ENCODE measurements around the gene TAS2R20. TPM values are rescaled to one million over a fixed set of nuclear protein-coding genes. Genes with fewer than 3 reads are reported as not detected.

TAS2R20 gene
- polyA plus RNA-seq, 4 donors: 0.15 to 1.8 TPM; not detected in 2

DNA sequence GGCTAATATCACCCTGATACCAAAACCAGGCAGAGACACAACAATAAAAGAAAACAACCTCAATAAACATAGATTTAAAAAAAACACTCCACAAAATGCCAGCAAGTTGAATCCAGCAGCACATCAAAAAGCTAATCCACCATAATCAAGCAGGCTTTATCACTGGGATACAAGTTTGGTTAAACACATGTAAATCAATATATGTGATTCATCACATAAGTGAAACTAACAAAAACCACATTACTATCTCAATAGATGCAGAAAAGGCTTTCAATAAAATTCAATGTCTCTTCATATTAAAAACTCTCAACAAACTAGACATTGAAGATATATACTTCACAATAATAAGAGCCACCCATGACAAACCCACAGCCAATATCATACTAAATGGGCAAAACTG is 42.0 kb downstream of the TAS2R20 start:
- Histone ChIP-seq H3K4me3 (ENCODE audit: low read depth in 1 of 3, low read length in 3 of 3) (no peak overlapping the region), H3K36me3 (ENCODE audit: control insufficient read depth in 3 of 3, insufficient read depth in 2 of 3, low read depth in 1 of 3, low read length in 3 of 3) (no peaks in the 10 kb centered on the region), H3K4me1 (ENCODE audit: control insufficient read depth in 3 of 3, insufficient read depth in 2 of 3, low read depth in 1 of 3, low read length in 2 of 3) (no peaks in the 10 kb centered on the region), H3K9me3 (ENCODE audit: control insufficient read depth in 2 of 2, insufficient read depth in 1 of 2, low read depth in 1 of 2, low read length in 1 of 2) (no peaks in the 10 kb centered on the region), H3K27ac (ENCODE audit: low read depth in 1 of 3, low read length in 2 of 3) (no peak overlapping the region), H3K27me3 (ENCODE audit: control insufficient read depth in 3 of 3, insufficient read depth in 3 of 3, low read length in 3 of 3) (no peaks in the 10 kb centered on the region)
- DNase-seq (no peak), FAIRE-seq (no peak)

DNA sequence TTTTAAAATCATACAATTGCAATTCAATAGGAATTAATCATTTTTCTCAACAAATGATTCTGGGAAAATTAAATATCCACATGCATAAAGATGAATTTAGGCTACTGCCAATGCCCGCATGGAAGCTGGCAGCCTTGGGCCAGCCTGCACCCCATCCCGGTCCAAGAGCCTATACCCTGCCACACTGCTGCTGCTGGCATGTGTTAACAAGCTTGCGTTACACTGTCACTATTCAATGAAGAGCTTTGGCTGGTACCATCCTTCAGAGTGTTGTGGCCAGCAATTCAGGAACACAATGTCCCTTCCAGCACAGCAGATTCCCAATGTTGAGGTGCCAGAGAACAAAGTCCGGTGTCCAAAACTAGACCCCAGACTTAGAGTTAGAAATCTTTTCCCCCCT is 45.5 kb downstream of the TAS2R20 start:
- DNase-seq (no peak), FAIRE-seq (no peak)
- Histone ChIP-seq H3K36me3 (ENCODE audit: control insufficient read depth in 3 of 3, insufficient read depth in 2 of 3, low read depth in 1 of 3, low read length in 3 of 3) (peaks cover 0 to 3% (median 0%) of the 10 kb centered on the region in 3 donors), H3K4me1 (ENCODE audit: control insufficient read depth in 3 of 3, insufficient read depth in 2 of 3, low read depth in 1 of 3, low read length in 2 of 3) (no peaks in the 10 kb centered on the region), H3K9me3 (ENCODE audit: control insufficient read depth in 2 of 2, insufficient read depth in 1 of 2, low read depth in 1 of 2, low read length in 1 of 2) (no peaks in the 10 kb centered on the region), H3K27ac (ENCODE audit: low read depth in 1 of 3, low read length in 2 of 3) (no peak overlapping the region), H3K4me3 (ENCODE audit: low read depth in 1 of 3, low read length in 3 of 3) (no peak overlapping the region), H3K27me3 (ENCODE audit: control insufficient read depth in 3 of 3, insufficient read depth in 3 of 3, low read length in 3 of 3) (no peaks in the 10 kb centered on the region)
- WGBS, 3 donors: 96 to 99% (median 98%) methylated on average over 4 of the region's 4 CpGs

Other genes starting within 250 kb of the TAS2R20 start
- not detected for gene TAS2R7, start 195.7 kb downstream of the TAS2R20 start, polyA plus RNA-seq
- gene TAS2R8, start 191.0 kb downstream of the TAS2R20 start, polyA plus RNA-seq: under 1 TPM in 1 of 4 donors, not detected in 3; 0.03 TPM
- not detected for gene TAS2R9, start 188.1 kb downstream of the TAS2R20 start, polyA plus RNA-seq
- gene TAS2R10, start 171.9 kb downstream of the TAS2R20 start, polyA plus RNA-seq: under 1 TPM in 1 of 4 donors, not detected in 3; 0.58 TPM
- gene PRR4, start 148.8 kb downstream of the TAS2R20 start, polyA plus RNA-seq: 1 to 10 TPM in 3 of 4 donors, not detected in 1; 1.3 to 4.5 (median 1.5) TPM
- gene PRH1, start 114.0 kb downstream of the TAS2R20 start, polyA plus RNA-seq: 1 to 10 TPM in 2 of 4 donors, not detected in 2; 2.6 to 7.4 TPM
- gene TAS2R13, start 88.7 kb downstream of the TAS2R20 start, polyA plus RNA-seq: under 1 TPM in 2 of 4 donors, not detected in 2; 0.03 to 0.06 TPM
- under 1 TPM in 1 of 4 donors, not detected in 3; 0.09 TPM for gene PRH2, start 69.1 kb downstream of the TAS2R20 start, polyA plus RNA-seq
- 1 to 10 TPM in 2 of 4 donors, under 1 TPM in 2; 0.67 to 2.8 (median 0.97) TPM for gene TAS2R14, start 59.0 kb downstream of the TAS2R20 start, polyA plus RNA-seq
- under 1 TPM in 1 of 4 donors, not detected in 3; 0.07 TPM for gene TAS2R50, start 11.4 kb downstream of the TAS2R20 start, polyA plus RNA-seq
- gene TAS2R19, start 24.3 kb upstream of the TAS2R20 start, polyA plus RNA-seq: under 1 TPM in 2 of 4 donors, not detected in 2; 0.09 to 0.49 TPM
- gene TAS2R31, start 33.1 kb upstream of the TAS2R20 start, polyA plus RNA-seq: under 1 TPM in 2 of 4 donors, not detected in 2; 0.16 to 0.53 TPM
- under 1 TPM in 1 of 4 donors, not detected in 3; 0.24 TPM for gene TAS2R46, start 64.0 kb upstream of the TAS2R20 start, polyA plus RNA-seq
- gene TAS2R43, start 94.0 kb upstream of the TAS2R20 start, polyA plus RNA-seq: under 1 TPM in 2 of 4 donors, not detected in 2; 0.07 to 0.35 TPM
- gene TAS2R30, start 136.3 kb upstream of the TAS2R20 start, polyA plus RNA-seq: under 1 TPM in 2 of 4 donors, not detected in 2; 0.03 to 0.12 TPM
- 10 to 100 TPM in 2 of 4 donors, 1 to 10 TPM in 2; 6.9 to 13.8 (median 10.0) TPM for gene SMIM10L1, start 172.9 kb upstream of the TAS2R20 start, polyA plus RNA-seq
- gene TAS2R42, start 188.6 kb upstream of the TAS2R20 start, polyA plus RNA-seq: under 1 TPM in 1 of 4 donors, not detected in 3; 0.04 TPM

All from small intestine (tissue), 7 donors.